NCI-H510A (cell line): ENCODE measurements around the gene NAALADL2.

Experiments used
- DNase-seq: peaks from one replicate; lab custom pipeline; 2025; lab: John Stamatoyannopoulos, UW

NAALADL2 gene

GRCh38 chr3:175857666-175858270 lies 998.6 kb downstream of the NAALADL2 start:
- no peak for DNase-seq
